ENCODE measurements around the gene MUC2. TPM values are rescaled to one million over a fixed set of nuclear protein-coding genes. Genes with fewer than 3 reads are reported as not detected.
A peak's percentile ranks its signal among the peaks of the same experiment; 100 is the strongest.

Gene MUC2
- total RNA-seq, 1 experiment from 2014 or later, result 0.06 TPM

GRCh38 chr11:1081601-1082311 is 7.1 kb downstream of the MUC2 start:
- Histone ChIP-seq H3K27ac (no peak overlapping the region), H3K4me3 (no peak overlapping the region), H3K36me3 (no peaks in the 10 kb centered on the region), H3K4me1 (peaks cover 8% of the 10 kb centered on the region; the same call in 1 of the 2 replicates), H3K9me3 (replicated peaks) (no peaks in the 10 kb centered on the region), H3K27me3 (no peaks in the 10 kb centered on the region)
- peak in 1 of 2 experiments; percentile 2 for DNase-seq

- no peaks in the 10 kb centered on the region for H3K9me3 ChIP-seq (replicated peaks)
- DNase-seq, result no peak
- no peaks in the 10 kb centered on the region for H3K27me3 ChIP-seq
- H3K4me1 ChIP-seq, result peaks cover 8% of the 10 kb centered on the region; the same call in 1 of the 2 replicates
- no peak overlapping the region for H3K4me3 ChIP-seq
- H3K36me3 ChIP-seq, result no peaks in the 10 kb centered on the region
- no peak overlapping the region for H3K27ac ChIP-seq
Measured at GRCh38 chr11:1082346-1082727, 7.7 kb downstream of the MUC2 start.

- H3K36me3 ChIP-seq, result no peaks in the 10 kb centered on the region
- no peak overlapping the region for H3K4me3 ChIP-seq
- peak in 1 of 2 experiments; percentile 2 for DNase-seq
- no peaks in the 10 kb centered on the region for H3K9me3 ChIP-seq (replicated peaks)
- no peaks in the 10 kb centered on the region for H3K27me3 ChIP-seq
- 0 out of 2 replicates have a peak, but pooled peaks cover 2% of the 10 kb centered on the region for H3K4me1 ChIP-seq
- H3K27ac ChIP-seq, result no peak overlapping the region
Measured at GRCh38 chr11:1082728-1083620, 8.3 kb downstream of the MUC2 start.

- no peak for DNase-seq
- Histone ChIP-seq H3K9me3 (replicated peaks) (no peaks in the 10 kb centered on the region), H3K27me3 (no peaks in the 10 kb centered on the region), H3K36me3 (no peaks in the 10 kb centered on the region), H3K4me3 (no peak overlapping the region), H3K27ac (no peak overlapping the region), H3K4me1 (no peaks in the 10 kb centered on the region)
Measured at GRCh38 chr11:1083621-1084551, 9.2 kb downstream of the MUC2 start.

GRCh38 chr11:1084561-1085439 is 10.1 kb downstream of the MUC2 start:
- H3K9me3 ChIP-seq (replicated peaks), result no peaks in the 10 kb centered on the region
- no peak overlapping the region for H3K4me3 ChIP-seq
- DNase-seq, result no peak
- H3K4me1 ChIP-seq, result no peaks in the 10 kb centered on the region
- H3K27ac ChIP-seq, result no peak overlapping the region
- H3K36me3 ChIP-seq, result no peaks in the 10 kb centered on the region
- H3K27me3 ChIP-seq, result no peaks in the 10 kb centered on the region

GRCh38 chr11:1085440-1086170 is 10.9 kb downstream of the MUC2 start:
- Histone ChIP-seq H3K36me3 (no peaks in the 10 kb centered on the region), H3K4me3 (no peak overlapping the region), H3K27ac (no peak overlapping the region), H3K4me1 (no peaks in the 10 kb centered on the region), H3K27me3 (no peaks in the 10 kb centered on the region), H3K9me3 (replicated peaks) (no peaks in the 10 kb centered on the region)
- DNase-seq, result no peak

- Histone ChIP-seq H3K27ac (no peak overlapping the region), H3K4me3 (no peak overlapping the region), H3K4me1 (no peaks in the 10 kb centered on the region), H3K9me3 (replicated peaks) (no peaks in the 10 kb centered on the region), H3K36me3 (no peaks in the 10 kb centered on the region), H3K27me3 (no peaks in the 10 kb centered on the region)
- DNase-seq, result no peak
Measured at GRCh38 chr11:1086171-1087102, 11.8 kb downstream of the MUC2 start.

GRCh38 chr11:1087279-1087960 is 12.7 kb downstream of the MUC2 start:
- DNase-seq, result no peak
- Histone ChIP-seq H3K4me1 (no peaks in the 10 kb centered on the region), H3K36me3 (no peaks in the 10 kb centered on the region), H3K4me3 (no peak overlapping the region), H3K27me3 (no peaks in the 10 kb centered on the region), H3K27ac (no peak overlapping the region), H3K9me3 (replicated peaks) (no peaks in the 10 kb centered on the region)

GRCh38 chr11:1087961-1088926 is 13.6 kb downstream of the MUC2 start:
- Histone ChIP-seq H3K27ac (no peak overlapping the region), H3K4me3 (no peak overlapping the region), H3K36me3 (no peaks in the 10 kb centered on the region), H3K4me1 (no peaks in the 10 kb centered on the region), H3K9me3 (replicated peaks) (no peaks in the 10 kb centered on the region), H3K27me3 (no peaks in the 10 kb centered on the region)
- DNase-seq, result peak in 1 of 2 experiments; percentile 12

- no peaks in the 10 kb centered on the region for H3K9me3 ChIP-seq (replicated peaks)
- H3K27me3 ChIP-seq, result no peaks in the 10 kb centered on the region
- H3K4me1 ChIP-seq, result no peaks in the 10 kb centered on the region
- DNase-seq, result no peak
- no peaks in the 10 kb centered on the region for H3K36me3 ChIP-seq
- H3K27ac ChIP-seq, result no peak overlapping the region
- no peak overlapping the region for H3K4me3 ChIP-seq
Measured at GRCh38 chr11:1088927-1089737, 14.5 kb downstream of the MUC2 start.

Data from SJCRH30 (cell line).